ENCODE results near the gene SPON1. TPM values are rescaled to one million over a fixed set of nuclear protein-coding genes. Genes with fewer than 3 reads are reported as not detected.

Gene SPON1
- total RNA-seq, 1 experiment from 2014 or later = 0.10 TPM

- no peak for DNase-seq (ENCODE audit: low read depth, low spot score)
- in situ Hi-C loops (cut with HindIII; ENCODE audit: low pct_unique_long_range_greater_than_20kb, low sequenced_read_pairs) (no loop called here), intact Hi-C loops (cut with micrococcal nuclease; ENCODE audit: unreplicated experiment) (no loop called here)
- TF ChIP-seq SIN3A (IDR thresholded peaks at IDR 0.05; ENCODE audit: borderline replicate concordance, insufficient read depth, low read depth, low read length) = no peak
- TF ChIP-seq, protein P1, sequence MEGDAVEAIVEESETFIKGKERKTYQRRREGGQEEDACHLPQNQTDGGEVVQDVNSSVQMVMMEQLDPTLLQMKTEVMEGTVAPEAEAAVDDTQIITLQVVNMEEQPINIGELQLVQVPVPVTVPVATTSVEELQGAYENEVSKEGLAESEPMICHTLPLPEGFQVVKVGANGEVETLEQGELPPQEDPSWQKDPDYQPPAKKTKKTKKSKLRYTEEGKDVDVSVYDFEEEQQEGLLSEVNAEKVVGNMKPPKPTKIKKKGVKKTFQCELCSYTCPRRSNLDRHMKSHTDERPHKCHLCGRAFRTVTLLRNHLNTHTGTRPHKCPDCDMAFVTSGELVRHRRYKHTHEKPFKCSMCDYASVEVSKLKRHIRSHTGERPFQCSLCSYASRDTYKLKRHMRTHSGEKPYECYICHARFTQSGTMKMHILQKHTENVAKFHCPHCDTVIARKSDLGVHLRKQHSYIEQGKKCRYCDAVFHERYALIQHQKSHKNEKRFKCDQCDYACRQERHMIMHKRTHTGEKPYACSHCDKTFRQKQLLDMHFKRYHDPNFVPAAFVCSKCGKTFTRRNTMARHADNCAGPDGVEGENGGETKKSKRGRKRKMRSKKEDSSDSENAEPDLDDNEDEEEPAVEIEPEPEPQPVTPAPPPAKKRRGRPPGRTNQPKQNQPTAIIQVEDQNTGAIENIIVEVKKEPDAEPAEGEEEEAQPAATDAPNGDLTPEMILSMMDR (IDR thresholded peaks at IDR 0.05) = no peak
- no peak for TF ChIP-seq POLR2AphosphoS5 (IDR thresholded peaks at IDR 0.05; ENCODE audit: low read depth, low read length)
- no peak for TF ChIP-seq TCF7L2 (IDR thresholded peaks at IDR 0.05; ENCODE audit: low read depth, low read length)
- TF ChIP-seq, protein P2, sequence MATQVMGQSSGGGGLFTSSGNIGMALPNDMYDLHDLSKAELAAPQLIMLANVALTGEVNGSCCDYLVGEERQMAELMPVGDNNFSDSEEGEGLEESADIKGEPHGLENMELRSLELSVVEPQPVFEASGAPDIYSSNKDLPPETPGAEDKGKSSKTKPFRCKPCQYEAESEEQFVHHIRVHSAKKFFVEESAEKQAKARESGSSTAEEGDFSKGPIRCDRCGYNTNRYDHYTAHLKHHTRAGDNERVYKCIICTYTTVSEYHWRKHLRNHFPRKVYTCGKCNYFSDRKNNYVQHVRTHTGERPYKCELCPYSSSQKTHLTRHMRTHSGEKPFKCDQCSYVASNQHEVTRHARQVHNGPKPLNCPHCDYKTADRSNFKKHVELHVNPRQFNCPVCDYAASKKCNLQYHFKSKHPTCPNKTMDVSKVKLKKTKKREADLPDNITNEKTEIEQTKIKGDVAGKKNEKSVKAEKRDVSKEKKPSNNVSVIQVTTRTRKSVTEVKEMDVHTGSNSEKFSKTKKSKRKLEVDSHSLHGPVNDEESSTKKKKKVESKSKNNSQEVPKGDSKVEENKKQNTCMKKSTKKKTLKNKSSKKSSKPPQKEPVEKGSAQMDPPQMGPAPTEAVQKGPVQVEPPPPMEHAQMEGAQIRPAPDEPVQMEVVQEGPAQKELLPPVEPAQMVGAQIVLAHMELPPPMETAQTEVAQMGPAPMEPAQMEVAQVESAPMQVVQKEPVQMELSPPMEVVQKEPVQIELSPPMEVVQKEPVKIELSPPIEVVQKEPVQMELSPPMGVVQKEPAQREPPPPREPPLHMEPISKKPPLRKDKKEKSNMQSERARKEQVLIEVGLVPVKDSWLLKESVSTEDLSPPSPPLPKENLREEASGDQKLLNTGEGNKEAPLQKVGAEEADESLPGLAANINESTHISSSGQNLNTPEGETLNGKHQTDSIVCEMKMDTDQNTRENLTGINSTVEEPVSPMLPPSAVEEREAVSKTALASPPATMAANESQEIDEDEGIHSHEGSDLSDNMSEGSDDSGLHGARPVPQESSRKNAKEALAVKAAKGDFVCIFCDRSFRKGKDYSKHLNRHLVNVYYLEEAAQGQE (IDR thresholded peaks at IDR 0.05; ENCODE audit: insufficient read depth in 1 of 2, low read depth in 2 of 2, low read length in 1 of 2) = no peak
- CTCF ChIA-PET = no interaction called here
- peaks cover 11% of the 10 kb centered on the region; the same call in 1 of the 2 replicates for H3K27me3 ChIP-seq (ENCODE audit: control insufficient read depth, insufficient read depth, low read length)
- no peak overlapping the region for H3K27ac ChIP-seq (ENCODE audit: low read length)
- no TSS peak for BruUV-seq (replicated peaks)
- no peak for ATAC-seq
- no peaks in the 10 kb centered on the region for H3K4me1 ChIP-seq (ENCODE audit: control insufficient read depth, insufficient read depth, low read length)
- no peak overlapping the region for H3K4me3 ChIP-seq (ENCODE audit: low read depth in 2 of 2, low read length in 2 of 2)
- H3K36me3 ChIP-seq (ENCODE audit: control insufficient read depth, insufficient read depth, low read length) = no peaks in the 10 kb centered on the region
- POLR2A ChIA-PET = no interaction called here
- no peaks in the 10 kb centered on the region for H3K9me3 ChIP-seq (ENCODE audit: control insufficient read depth, insufficient read depth, low read depth, low read length)
Measured at GRCh38 chr11:14096606-14097005, 134.1 kb downstream of the SPON1 start.

GRCh38 chr11:14101388-14101787 lies 138.9 kb downstream of the SPON1 start:
- ChIA-PET POLR2A (no interaction called here), CTCF (no interaction called here)
- no peaks in the 10 kb centered on the region for H3K9me3 ChIP-seq (ENCODE audit: control insufficient read depth, insufficient read depth, low read depth, low read length)
- TF ChIP-seq, protein P2 (IDR thresholded peaks at IDR 0.05; ENCODE audit: insufficient read depth in 1 of 2, low read depth in 2 of 2, low read length in 1 of 2) = no peak
- no peak for TF ChIP-seq SIN3A (IDR thresholded peaks at IDR 0.05; ENCODE audit: borderline replicate concordance, insufficient read depth, low read depth, low read length)
- TF ChIP-seq, protein P1 (IDR thresholded peaks at IDR 0.05) = no peak
- TF ChIP-seq TCF7L2 (IDR thresholded peaks at IDR 0.05; ENCODE audit: low read depth, low read length) = no peak
- TF ChIP-seq POLR2AphosphoS5 (IDR thresholded peaks at IDR 0.05; ENCODE audit: low read depth, low read length) = no peak
- DNase-seq (ENCODE audit: low read depth, low spot score) (no peak), ATAC-seq (no peak)
- in situ Hi-C loops (cut with HindIII; ENCODE audit: low pct_unique_long_range_greater_than_20kb, low sequenced_read_pairs) = no loop called here
- no TSS peak for BruUV-seq (replicated peaks)
- no peak overlapping the region for H3K27ac ChIP-seq (ENCODE audit: low read length)
- H3K27me3 ChIP-seq (ENCODE audit: control insufficient read depth, insufficient read depth, low read length) = peaks cover 4% of the 10 kb centered on the region; the same call in 1 of the 2 replicates
- H3K4me1 ChIP-seq (ENCODE audit: control insufficient read depth, insufficient read depth, low read length) = no peaks in the 10 kb centered on the region
- no peaks in the 10 kb centered on the region for H3K36me3 ChIP-seq (ENCODE audit: control insufficient read depth, insufficient read depth, low read length)
- intact Hi-C loops (cut with micrococcal nuclease; ENCODE audit: unreplicated experiment) = no loop called here
- no peak overlapping the region for H3K4me3 ChIP-seq (ENCODE audit: low read depth in 2 of 2, low read length in 2 of 2)
